ENCODE data around the gene SMIM17. TPM values are rescaled to one million over a fixed set of nuclear protein-coding genes. Genes with fewer than 3 reads are reported as not detected.

The SMIM17 gene
- total RNA-seq, 1 donor from 2014 or later, result not detected

- no peak overlapping the region for H3K4me3 Mint-ChIP-seq
- no peaks in the 10 kb centered on the region for H3K4me1 Mint-ChIP-seq
- ChIA-PET CTCF (no interaction called here), POLR2A (no interaction called here)
- TF ChIP-seq CTCF (IDR thresholded peaks at IDR 0.05), result no peak
- H3K36me3 Mint-ChIP-seq (ENCODE audit: low read depth), result peaks cover 2% of the 10 kb centered on the region
- peaks cover 18% of the 10 kb centered on the region for H3K27me3 Mint-ChIP-seq
- no peak for ATAC-seq (ENCODE audit: low read depth)
- intact Hi-C loops (cut with micrococcal nuclease), result no loop called here
- H3K9me3 Mint-ChIP-seq, result peaks cover 45% of the 10 kb centered on the region
- H3K27ac Mint-ChIP-seq, result no peak overlapping the region
- no peak for DNase-seq
Observed at GRCh38 chr19:56643460-56643955, 549 bp downstream of the SMIM17 start.

- Mint-ChIP-seq H3K9me3 (peaks cover 22% of the 10 kb centered on the region), H3K27ac (no peak overlapping the region), H3K27me3 (no peaks in the 10 kb centered on the region), H3K36me3 (ENCODE audit: low read depth) (no peaks in the 10 kb centered on the region), H3K4me1 (no peaks in the 10 kb centered on the region), H3K4me3 (no peak overlapping the region)
- DNase-seq (no peak), ATAC-seq (ENCODE audit: low read depth) (no peak)
- CTCF ChIA-PET, result no interaction called here
- no peak for TF ChIP-seq CTCF (IDR thresholded peaks at IDR 0.05)
- intact Hi-C loops (cut with micrococcal nuclease), result no loop called here
- POLR2A ChIA-PET, result no interaction called here
Observed at GRCh38 chr19:56654151-56654550, 11.2 kb downstream of the SMIM17 start.

- CTCF ChIA-PET, result no interaction called here
- no peak for TF ChIP-seq CTCF (IDR thresholded peaks at IDR 0.05)
Observed at GRCh38 chr19:56660381-56661107, 17.6 kb downstream of the SMIM17 start.

GRCh38 chr19:56661248-56661647 lies 18.3 kb downstream of the SMIM17 start:
- CTCF ChIA-PET, result no interaction called here
- Mint-ChIP-seq H3K27ac (no peak overlapping the region), H3K36me3 (ENCODE audit: low read depth) (peaks cover 26% of the 10 kb centered on the region), H3K9me3 (peaks cover 8% of the 10 kb centered on the region), H3K4me1 (no peaks in the 10 kb centered on the region), H3K4me3 (no peak overlapping the region), H3K27me3 (no peaks in the 10 kb centered on the region)
- POLR2A ChIA-PET, result no interaction called here
- TF ChIP-seq CTCF (IDR thresholded peaks at IDR 0.05), result no peak
- intact Hi-C loops (cut with micrococcal nuclease), result no loop called here
- no peak for ATAC-seq (ENCODE audit: low read depth)
- DNase-seq, result no peak

More at GRCh38 chr19:56660381-56661107, 17.6 kb downstream of the SMIM17 start:
- no peak for DNase-seq
- peaks cover 26% of the 10 kb centered on the region for H3K36me3 Mint-ChIP-seq (ENCODE audit: low read depth)
- intact Hi-C loops (cut with micrococcal nuclease), result no loop called here
- no peak overlapping the region for H3K4me3 Mint-ChIP-seq
- peaks cover 12% of the 10 kb centered on the region for H3K9me3 Mint-ChIP-seq
- POLR2A ChIA-PET, result interaction anchor here (0.9 kb wide), 1 partner anchor 11 kb away, joined by 5 read pairs; the partner anchor contains the start of gene ZNF835
- H3K4me1 Mint-ChIP-seq, result no peaks in the 10 kb centered on the region
- no peaks in the 10 kb centered on the region for H3K27me3 Mint-ChIP-seq
- ATAC-seq (ENCODE audit: low read depth), result no peak
- H3K27ac Mint-ChIP-seq, result no peak overlapping the region

GRCh38 chr19:56663931-56664500 lies 21.1 kb downstream of the SMIM17 start:
- no peaks in the 10 kb centered on the region for H3K4me1 Mint-ChIP-seq
- TF ChIP-seq CTCF (IDR thresholded peaks at IDR 0.05), result no peak
- peaks cover 31% of the 10 kb centered on the region for H3K36me3 Mint-ChIP-seq (ENCODE audit: low read depth)
- ChIA-PET CTCF (no interaction called here), POLR2A (no interaction called here)
- H3K27ac Mint-ChIP-seq, result no peak overlapping the region
- no peaks in the 10 kb centered on the region for H3K27me3 Mint-ChIP-seq
- peaks cover 5% of the 10 kb centered on the region for H3K9me3 Mint-ChIP-seq
- no peak for DNase-seq
- intact Hi-C loops (cut with micrococcal nuclease), result no loop called here
- no peak for ATAC-seq (ENCODE audit: low read depth)
- no peak overlapping the region for H3K4me3 Mint-ChIP-seq
